ENCODE results near the gene COL13A1.

DNA sequence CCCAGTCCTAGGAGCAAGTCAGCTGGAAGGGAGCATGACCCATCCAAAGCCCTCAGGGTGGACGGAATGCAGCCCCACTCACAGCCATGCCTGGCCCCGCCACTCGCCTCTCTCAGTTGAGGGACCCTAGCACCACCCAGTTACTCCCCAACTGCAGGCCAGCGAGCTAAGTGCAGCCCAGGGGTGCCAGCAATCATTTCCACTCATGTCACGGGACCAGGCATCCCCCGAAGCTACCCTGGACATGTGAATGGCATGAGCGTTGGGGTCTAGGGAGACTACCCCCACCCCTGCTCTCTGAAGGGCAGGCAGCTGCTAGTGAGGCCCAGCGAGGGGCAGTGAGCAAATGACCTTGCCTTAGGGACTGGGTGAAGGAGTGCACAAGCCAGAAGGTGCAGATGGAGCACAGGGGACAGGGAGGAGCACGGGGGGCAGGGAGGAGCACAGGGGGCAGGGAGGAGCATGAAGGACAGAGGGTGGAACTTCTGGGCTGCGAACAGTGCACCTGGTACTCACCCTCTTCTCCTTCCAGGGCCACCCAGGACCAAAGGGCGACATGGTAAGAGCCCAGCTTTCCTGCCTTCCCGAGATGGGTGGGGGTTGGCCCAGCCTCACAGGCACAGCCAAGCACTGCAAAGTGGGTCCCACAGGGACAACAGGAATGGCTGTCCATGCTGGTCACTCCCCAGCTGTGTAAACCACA is 87.3 kb downstream of the COL13A1 start:
- TF ChIP-seq, protein P1, sequence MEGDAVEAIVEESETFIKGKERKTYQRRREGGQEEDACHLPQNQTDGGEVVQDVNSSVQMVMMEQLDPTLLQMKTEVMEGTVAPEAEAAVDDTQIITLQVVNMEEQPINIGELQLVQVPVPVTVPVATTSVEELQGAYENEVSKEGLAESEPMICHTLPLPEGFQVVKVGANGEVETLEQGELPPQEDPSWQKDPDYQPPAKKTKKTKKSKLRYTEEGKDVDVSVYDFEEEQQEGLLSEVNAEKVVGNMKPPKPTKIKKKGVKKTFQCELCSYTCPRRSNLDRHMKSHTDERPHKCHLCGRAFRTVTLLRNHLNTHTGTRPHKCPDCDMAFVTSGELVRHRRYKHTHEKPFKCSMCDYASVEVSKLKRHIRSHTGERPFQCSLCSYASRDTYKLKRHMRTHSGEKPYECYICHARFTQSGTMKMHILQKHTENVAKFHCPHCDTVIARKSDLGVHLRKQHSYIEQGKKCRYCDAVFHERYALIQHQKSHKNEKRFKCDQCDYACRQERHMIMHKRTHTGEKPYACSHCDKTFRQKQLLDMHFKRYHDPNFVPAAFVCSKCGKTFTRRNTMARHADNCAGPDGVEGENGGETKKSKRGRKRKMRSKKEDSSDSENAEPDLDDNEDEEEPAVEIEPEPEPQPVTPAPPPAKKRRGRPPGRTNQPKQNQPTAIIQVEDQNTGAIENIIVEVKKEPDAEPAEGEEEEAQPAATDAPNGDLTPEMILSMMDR (IDR thresholded peaks at IDR 0.05) = no peak
- TF ChIP-seq POLR2A (IDR thresholded peaks at IDR 0.05) = no peak
